ENCODE results near the gene CYP4Z1.

DNA sequence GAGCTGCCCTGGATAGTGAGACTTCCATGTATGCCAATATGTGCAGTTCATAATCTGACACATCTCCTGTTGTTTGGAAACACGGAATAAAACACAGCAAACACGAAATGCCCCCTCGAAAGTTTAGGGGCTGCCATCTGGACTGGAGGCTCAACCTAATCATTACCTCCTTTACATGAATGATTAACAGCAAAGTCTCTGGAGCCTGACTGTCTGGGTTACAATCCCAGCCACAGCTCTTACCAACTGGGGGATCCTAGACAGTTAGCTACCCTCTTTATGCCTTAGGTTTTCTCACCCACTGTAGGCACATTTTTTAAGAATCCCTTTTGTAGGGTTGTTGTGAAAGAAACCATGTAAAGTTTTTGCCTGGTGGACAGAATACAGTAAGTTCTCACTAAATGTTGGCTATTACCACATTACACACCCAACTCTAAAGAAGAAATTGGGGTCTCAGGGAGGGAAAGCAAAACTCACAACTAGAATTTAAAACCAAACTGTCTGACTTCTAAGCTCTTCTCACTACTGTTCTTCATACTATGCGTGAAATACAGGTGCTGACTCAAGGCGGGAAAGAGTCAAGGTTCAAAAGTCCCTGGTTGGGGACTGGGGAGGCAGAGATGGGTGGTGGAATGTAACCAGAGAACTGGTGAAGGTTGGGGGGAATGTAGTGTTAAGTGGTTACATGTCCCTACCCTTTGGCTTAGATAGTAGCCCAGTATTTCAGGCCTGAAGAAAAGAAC is 94.4 kb downstream of the CYP4Z1 start:
- TF ChIP-seq, protein P1, sequence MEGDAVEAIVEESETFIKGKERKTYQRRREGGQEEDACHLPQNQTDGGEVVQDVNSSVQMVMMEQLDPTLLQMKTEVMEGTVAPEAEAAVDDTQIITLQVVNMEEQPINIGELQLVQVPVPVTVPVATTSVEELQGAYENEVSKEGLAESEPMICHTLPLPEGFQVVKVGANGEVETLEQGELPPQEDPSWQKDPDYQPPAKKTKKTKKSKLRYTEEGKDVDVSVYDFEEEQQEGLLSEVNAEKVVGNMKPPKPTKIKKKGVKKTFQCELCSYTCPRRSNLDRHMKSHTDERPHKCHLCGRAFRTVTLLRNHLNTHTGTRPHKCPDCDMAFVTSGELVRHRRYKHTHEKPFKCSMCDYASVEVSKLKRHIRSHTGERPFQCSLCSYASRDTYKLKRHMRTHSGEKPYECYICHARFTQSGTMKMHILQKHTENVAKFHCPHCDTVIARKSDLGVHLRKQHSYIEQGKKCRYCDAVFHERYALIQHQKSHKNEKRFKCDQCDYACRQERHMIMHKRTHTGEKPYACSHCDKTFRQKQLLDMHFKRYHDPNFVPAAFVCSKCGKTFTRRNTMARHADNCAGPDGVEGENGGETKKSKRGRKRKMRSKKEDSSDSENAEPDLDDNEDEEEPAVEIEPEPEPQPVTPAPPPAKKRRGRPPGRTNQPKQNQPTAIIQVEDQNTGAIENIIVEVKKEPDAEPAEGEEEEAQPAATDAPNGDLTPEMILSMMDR (IDR thresholded peaks at IDR 0.05), result no peak
- TF ChIP-seq POLR2A (IDR thresholded peaks at IDR 0.05), result no peak
